Caco-2 (cell line): ENCODE data around the gene AMER2. TPM values are rescaled to one million over a fixed set of nuclear protein-coding genes. Genes with fewer than 3 reads are reported as not detected.
"Not testable (repeated sequence)": the region's sequence is repeated elsewhere in the genome, so short reads cannot be mapped to it uniquely, and the experiment has no call there.

Experiments used
- BruUV-seq: library from RNA; stranded (reverse); fragments of 400-500 nt; replicated peaks from 2 replicates; lab custom pipeline; 2021; lab: Mats Ljungman, UMichigan
- CTCF ChIA-PET: fragments of 300-600 bp; sonication (Branson Sonifier 250); formaldehyde crosslinking; loops from one replicate; lab custom pipeline; 2022; ENCODE audit warnings: antibody characterized with exemption; lab: Charles Lee
- POLR2A ChIA-PET: fragments of 300-600 bp; sonication (Branson Sonifier 250); formaldehyde crosslinking; loops from one replicate; lab custom pipeline; 2022; ENCODE audit warnings: antibody characterized with exemption; lab: Charles Lee
- DNase-seq, 2 experiments: peaks; one replicate each; pipeline versions ENCODE4 v3.0.0 to v3.0.0-alpha.2; 2020 to 2022
- H3K27me3 ChIP-seq: replicated peaks from 2 replicates; pipeline ENCODE4 v1.6.0; 2011; ENCODE audit warnings: low read length; ENCODE audit not compliant: control insufficient read depth, insufficient read depth
- H3K36me3 ChIP-seq: 2 replicates; pipeline ENCODE4 v1.5.1; 2011; ENCODE audit warnings: low read length; ENCODE audit not compliant: control insufficient read depth, insufficient read depth
- H3K4me1 ChIP-seq: fragments of 250-450 bp; sonication (Bioruptor Pico); 2 replicates; pipeline ENCODE4 v1.5.1; 2020; ENCODE audit warnings: mild to moderate bottlenecking
- H3K4me3 ChIP-seq: 2 replicates; pipeline ENCODE4 v1.5.1; 2011; ENCODE audit warnings: low read depth, mild to moderate bottlenecking, control low read depth, low read length
- H3K9me3 ChIP-seq: fragments of 250-450 bp; sonication (Bioruptor Pico); 2 replicates; pipeline ENCODE4 v1.5.1; 2020; ENCODE audit warnings: mild to moderate bottlenecking, moderate library complexity
- H3K27ac Mint-ChIP-seq: one replicate; pipeline ENCODE4 v1.8.0; 2022; ENCODE audit warnings: mixed read lengths; ENCODE audit not compliant: unreplicated experiment
- H3K27me3 Mint-ChIP-seq: one replicate; pipeline ENCODE4 v1.8.0; 2022; ENCODE audit warnings: mixed read lengths; ENCODE audit not compliant: insufficient read depth, unreplicated experiment
- H3K36me3 Mint-ChIP-seq: one replicate; pipeline ENCODE4 v1.8.0; 2022; ENCODE audit warnings: mild to moderate bottlenecking, mixed read lengths; ENCODE audit not compliant: insufficient read depth, unreplicated experiment
- H3K4me1 Mint-ChIP-seq: one replicate; pipeline ENCODE4 v1.8.0; 2022; ENCODE audit warnings: low read depth, mixed read lengths; ENCODE audit not compliant: unreplicated experiment
- H3K4me3 Mint-ChIP-seq: one replicate; pipeline ENCODE4 v1.8.0; 2022; ENCODE audit warnings: mild to moderate bottlenecking, moderate library complexity, mixed read lengths; ENCODE audit not compliant: unreplicated experiment
- H3K9me3 Mint-ChIP-seq: one replicate; pipeline ENCODE4 v1.8.0; 2022; ENCODE audit warnings: mixed read lengths; ENCODE audit not compliant: unreplicated experiment
- CTCF ChIP-seq, 2 experiments: fragments of 200-600 bp in 1 of 2; IDR thresholded peaks; 1 replicate in 1 of 2; 2 replicates in 1 of 2; pipeline versions ENCODE4 v1.5.1 to v1.8.0; 2011 to 2022; ENCODE audit warnings: antibody characterized with exemption in 1 of 2, control low read depth in 1 of 2, inconsistent platforms in 1 of 2, low read depth in 1 of 2, low read length in 1 of 2, mild to moderate bottlenecking in 1 of 2, moderate library complexity in 1 of 2; ENCODE audit not compliant: insufficient read depth in 1 of 2, severe bottlenecking in 1 of 2, unreplicated experiment in 1 of 2
- intact Hi-C: fragments of 100-400 bp; cut with micrococcal nuclease; formaldehyde crosslinking; loops from one replicate; pipeline ENCODE4 v1.10.0; 2022; ENCODE audit not compliant: unreplicated experiment
- total RNA-seq: library from RNA; stranded (reverse); gene quantifications from 2 replicates; pipeline ENCODE4 v1.2.3, GENCODE V29; 2022

AMER2 gene
- total RNA-seq, 1 experiment from 2014 or later = not detected

- no peak for TF ChIP-seq CTCF (IDR thresholded peaks at IDR 0.05; ENCODE audit: insufficient read depth in 1 of 2, low read depth in 1 of 2, low read length in 1 of 2, severe bottlenecking in 1 of 2, unreplicated experiment in 1 of 2)
- Histone ChIP-seq H3K27me3 (no peaks in the 10 kb centered on the region; the same call in 1 of the 2 replicates), H3K36me3 (no peaks in the 10 kb centered on the region), H3K4me3 (no peak overlapping the region), H3K4me1 (no peaks in the 10 kb centered on the region), H3K9me3 (no peaks in the 10 kb centered on the region)
- Mint-ChIP-seq H3K36me3 (no peaks in the 10 kb centered on the region), H3K27me3 (no peaks in the 10 kb centered on the region), H3K27ac (no peak overlapping the region), H3K9me3 (no peaks in the 10 kb centered on the region), H3K4me1 (no peaks in the 10 kb centered on the region), H3K4me3 (no peak overlapping the region)
- CTCF ChIA-PET = no interaction called here
- BruUV-seq = no TSS peak
- intact Hi-C loops = no loop called here
- no peak for DNase-seq
- POLR2A ChIA-PET = no interaction called here
Observed at GRCh38 chr13:25165663-25166062, 6.4 kb downstream of the AMER2 start.

- BruUV-seq, H3K27me3 Mint-ChIP-seq, H3K36me3 Mint-ChIP-seq, H3K4me1 ChIP-seq, H3K4me3 ChIP-seq, CTCF ChIA-PET, intact Hi-C loops, H3K27ac Mint-ChIP-seq, POLR2A ChIA-PET, H3K4me1 Mint-ChIP-seq, H3K27me3 ChIP-seq, H3K36me3 ChIP-seq, H3K9me3 ChIP-seq, H3K4me3 Mint-ChIP-seq, DNase-seq, H3K9me3 Mint-ChIP-seq: not testable (repeated sequence)
Observed at GRCh38 chr13:25165163-25165562, 6.9 kb downstream of the AMER2 start.

DNA sequence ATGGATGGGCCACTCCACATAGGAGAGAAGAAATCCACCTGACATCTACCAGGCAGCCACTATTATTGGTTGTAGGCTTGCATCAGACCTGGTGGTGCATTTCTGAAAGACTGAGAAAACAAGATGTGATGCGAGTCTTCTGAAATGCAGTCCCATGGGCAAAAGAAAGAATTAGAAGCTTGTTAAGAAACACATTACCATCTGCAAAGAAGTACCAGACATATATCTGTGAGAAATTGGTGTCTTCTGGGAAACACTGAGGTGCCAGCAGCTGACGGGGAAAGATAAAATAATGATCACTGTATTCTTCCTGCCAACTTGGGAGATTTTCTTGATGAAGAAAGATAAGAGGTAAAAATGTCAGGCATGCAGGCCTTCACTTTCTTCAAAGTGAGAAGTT lies 14.4 kb downstream of the AMER2 start:
- ChIA-PET CTCF (no interaction called here), POLR2A (no interaction called here)
- Mint-ChIP-seq H3K36me3 (no peaks in the 10 kb centered on the region), H3K4me3 (no peak overlapping the region), H3K4me1 (no peaks in the 10 kb centered on the region), H3K9me3 (no peaks in the 10 kb centered on the region), H3K27ac (no peak overlapping the region), H3K27me3 (peaks cover under 1% of the 10 kb centered on the region)
- Histone ChIP-seq H3K9me3 (no peaks in the 10 kb centered on the region), H3K4me1 (no peaks in the 10 kb centered on the region), H3K36me3 (no peaks in the 10 kb centered on the region), H3K4me3 (no peak overlapping the region), H3K27me3 (no peaks in the 10 kb centered on the region)
- DNase-seq = no peak
- intact Hi-C loops = no loop called here
- TF ChIP-seq CTCF (IDR thresholded peaks at IDR 0.05; ENCODE audit: insufficient read depth in 1 of 2, low read depth in 1 of 2, low read length in 1 of 2, severe bottlenecking in 1 of 2, unreplicated experiment in 1 of 2) = no peak
- BruUV-seq = no TSS peak

DNA sequence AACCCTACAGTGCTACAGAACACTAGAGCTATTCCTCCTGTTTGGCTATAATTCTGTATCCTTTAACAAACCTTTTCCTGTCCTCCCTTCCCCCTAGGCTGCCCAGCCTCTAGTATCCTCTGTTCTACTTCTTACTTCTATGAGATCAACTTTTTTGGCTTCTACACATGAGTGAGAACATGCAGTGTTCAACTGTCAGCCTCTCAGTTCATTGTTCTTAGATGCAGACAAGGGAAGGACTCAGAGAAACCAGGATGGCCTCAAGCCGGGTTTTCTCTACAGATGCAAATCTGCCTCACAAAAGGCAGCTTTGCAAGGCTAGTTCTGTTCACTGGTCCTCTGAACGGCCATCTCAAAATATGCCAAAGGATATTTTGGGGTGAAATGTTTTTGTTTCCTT lies 18.4 kb downstream of the AMER2 start:
- Histone ChIP-seq H3K4me3 (no peak overlapping the region), H3K9me3 (no peaks in the 10 kb centered on the region), H3K4me1 (no peaks in the 10 kb centered on the region), H3K36me3 (no peaks in the 10 kb centered on the region), H3K27me3 (no peaks in the 10 kb centered on the region)
- Mint-ChIP-seq H3K4me1 (no peaks in the 10 kb centered on the region), H3K27me3 (peaks cover 11% of the 10 kb centered on the region), H3K9me3 (peaks cover under 1% of the 10 kb centered on the region), H3K4me3 (no peak overlapping the region), H3K27ac (no peak overlapping the region), H3K36me3 (no peaks in the 10 kb centered on the region)
- no peak for DNase-seq
- intact Hi-C loops = no loop called here
- CTCF ChIA-PET = no interaction called here
- no TSS peak for BruUV-seq
- no peak for TF ChIP-seq CTCF (IDR thresholded peaks at IDR 0.05; ENCODE audit: insufficient read depth in 1 of 2, low read depth in 1 of 2, low read length in 1 of 2, severe bottlenecking in 1 of 2, unreplicated experiment in 1 of 2)
- POLR2A ChIA-PET = no interaction called here
